Neural cell (in vitro differentiated cells): Measurements from ENCODE around the gene TCP11L1.

ENCODE experiments used
- CTCF ChIP-seq: fragments of 450-650 bp; IDR thresholded peaks from 2 replicates; pipeline ENCODE4 v1.5.1; 2014; ENCODE audit warnings: antibody characterized with exemption, mild to moderate bottlenecking, moderate library complexity; ENCODE audit not compliant: poor library complexity, severe bottlenecking
- EZH2 ChIP-seq: fragments of 200-600, 300-800 bp; shearing (Covaris generic), sonication (generic); IDR thresholded peaks from 2 replicates; pipeline ENCODE4 v1.6.1; 2014; ENCODE audit warnings: antibody characterized with exemption, low read length, borderline replicate concordance, mild to moderate bottlenecking; ENCODE audit not compliant: insufficient read depth, poor library complexity, severe bottlenecking
- POLR2AphosphoS5 ChIP-seq: IDR thresholded peaks from 2 replicates; pipeline ENCODE4 v1.6.1; 2012
- RAD21 ChIP-seq: fragments of 450-650 bp; conservative IDR thresholded peaks from 2 replicates; pipeline ENCODE4 v1.6.1; 2014; ENCODE audit warnings: antibody characterized with exemption, mild to moderate bottlenecking, moderate library complexity
- SMC3 ChIP-seq: fragments of 450-650 bp; conservative IDR thresholded peaks from 2 replicates; pipeline ENCODE4 v1.6.1; 2014; ENCODE audit warnings: antibody characterized with exemption, mild to moderate bottlenecking, moderate library complexity; ENCODE audit not compliant: poor library complexity
- TAF1 ChIP-seq: IDR thresholded peaks from 2 replicates; pipeline ENCODE4 v1.6.1; 2012; ENCODE audit warnings: low read depth
- TF ChIP-seq, protein P1 (sequence below): IDR thresholded peaks from 2 replicates; pipeline ENCODE4 v1.6.1; 2012; ENCODE audit warnings: borderline replicate concordance

DNA sequence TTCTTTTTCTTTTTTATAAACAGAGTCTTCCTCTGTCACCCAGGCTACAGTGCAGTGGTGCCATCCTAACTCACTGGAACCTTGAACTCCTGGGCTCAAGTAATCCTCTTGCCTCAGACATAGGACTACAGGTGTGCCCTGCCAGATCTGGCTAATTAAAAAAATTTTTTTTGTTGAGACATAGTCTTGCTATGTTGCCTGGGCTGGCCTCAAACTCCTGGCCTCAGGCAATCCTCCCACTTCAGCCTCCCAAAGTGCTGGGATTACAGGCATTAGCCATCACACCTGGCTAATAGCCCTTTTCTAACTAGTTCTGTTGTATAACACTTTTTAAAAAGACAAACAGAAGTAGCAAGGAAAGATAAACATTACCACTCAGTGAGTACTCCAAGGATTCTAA, 64.5 kb downstream of the TCP11L1 start:
- TF ChIP-seq, protein P1, sequence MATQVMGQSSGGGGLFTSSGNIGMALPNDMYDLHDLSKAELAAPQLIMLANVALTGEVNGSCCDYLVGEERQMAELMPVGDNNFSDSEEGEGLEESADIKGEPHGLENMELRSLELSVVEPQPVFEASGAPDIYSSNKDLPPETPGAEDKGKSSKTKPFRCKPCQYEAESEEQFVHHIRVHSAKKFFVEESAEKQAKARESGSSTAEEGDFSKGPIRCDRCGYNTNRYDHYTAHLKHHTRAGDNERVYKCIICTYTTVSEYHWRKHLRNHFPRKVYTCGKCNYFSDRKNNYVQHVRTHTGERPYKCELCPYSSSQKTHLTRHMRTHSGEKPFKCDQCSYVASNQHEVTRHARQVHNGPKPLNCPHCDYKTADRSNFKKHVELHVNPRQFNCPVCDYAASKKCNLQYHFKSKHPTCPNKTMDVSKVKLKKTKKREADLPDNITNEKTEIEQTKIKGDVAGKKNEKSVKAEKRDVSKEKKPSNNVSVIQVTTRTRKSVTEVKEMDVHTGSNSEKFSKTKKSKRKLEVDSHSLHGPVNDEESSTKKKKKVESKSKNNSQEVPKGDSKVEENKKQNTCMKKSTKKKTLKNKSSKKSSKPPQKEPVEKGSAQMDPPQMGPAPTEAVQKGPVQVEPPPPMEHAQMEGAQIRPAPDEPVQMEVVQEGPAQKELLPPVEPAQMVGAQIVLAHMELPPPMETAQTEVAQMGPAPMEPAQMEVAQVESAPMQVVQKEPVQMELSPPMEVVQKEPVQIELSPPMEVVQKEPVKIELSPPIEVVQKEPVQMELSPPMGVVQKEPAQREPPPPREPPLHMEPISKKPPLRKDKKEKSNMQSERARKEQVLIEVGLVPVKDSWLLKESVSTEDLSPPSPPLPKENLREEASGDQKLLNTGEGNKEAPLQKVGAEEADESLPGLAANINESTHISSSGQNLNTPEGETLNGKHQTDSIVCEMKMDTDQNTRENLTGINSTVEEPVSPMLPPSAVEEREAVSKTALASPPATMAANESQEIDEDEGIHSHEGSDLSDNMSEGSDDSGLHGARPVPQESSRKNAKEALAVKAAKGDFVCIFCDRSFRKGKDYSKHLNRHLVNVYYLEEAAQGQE, result no peak
- TF ChIP-seq CTCF, result no peak
- TF ChIP-seq EZH2, result no peak
- TF ChIP-seq POLR2AphosphoS5, result no peak
- TF ChIP-seq TAF1, result no peak
- no peak for TF ChIP-seq SMC3
- TF ChIP-seq RAD21, result no peak
